OCI-LY1 (cell line): ENCODE measurements around the gene TAS2R13.

Source experiments
- H2AFZ ChIP-seq: fragments of 200-600 bp; sonication (generic), shearing (Covaris generic); 2 replicates; pipeline ENCODE4 v1.6.0; 2014; ENCODE audit warnings: antibody characterized with exemption, mild to moderate bottlenecking, low read length
- H3F3A ChIP-seq: fragments of 200-600 bp; sonication (generic), shearing (Covaris generic); 2 replicates; pipeline ENCODE4 v1.6.0; 2014; ENCODE audit warnings: mild to moderate bottlenecking, antibody characterized with exemption, low read length, moderate library complexity; ENCODE audit not compliant: insufficient read depth
- H3K27ac ChIP-seq: fragments of 200-600 bp; sonication (generic); 2 replicates; pipeline ENCODE4 v1.5.1; 2014; ENCODE audit warnings: low read length, mixed run types, mild to moderate bottlenecking, low read depth; ENCODE audit not compliant: poor library complexity, severe bottlenecking
- H3K27me3 ChIP-seq: fragments of 200-600 bp; sonication (generic); 2 replicates; pipeline ENCODE4 v1.6.0; 2014; ENCODE audit warnings: antibody characterized with exemption, mild to moderate bottlenecking, low read length, moderate library complexity; ENCODE audit not compliant: insufficient read depth
- H3K36me3 ChIP-seq: fragments of 200-600 bp; sonication (generic); 2 replicates; pipeline ENCODE4 v1.6.1; 2014; ENCODE audit warnings: mild to moderate bottlenecking, antibody characterized with exemption, low read length, moderate library complexity, mixed read lengths; ENCODE audit not compliant: insufficient read depth
- H3K4me1 ChIP-seq: fragments of 200-600 bp; sonication (generic); 2 replicates; pipeline ENCODE4 v1.5.1; 2014; ENCODE audit warnings: mild to moderate bottlenecking, low read length, moderate library complexity; ENCODE audit not compliant: insufficient read depth, severe bottlenecking
- H3K4me2 ChIP-seq: fragments of 200-600 bp; sonication (generic), shearing (Covaris generic); 2 replicates; pipeline ENCODE4 v1.6.1; 2014; ENCODE audit warnings: low read length
- H3K4me3 ChIP-seq: fragments of 200-600 bp; sonication (generic); 2 replicates; pipeline ENCODE4 v1.5.1; 2014; ENCODE audit warnings: low read length, low read depth, mild to moderate bottlenecking, mixed read lengths; ENCODE audit not compliant: poor library complexity, severe bottlenecking
- H3K79me2 ChIP-seq: fragments of 200-600 bp; shearing (Covaris generic); 2 replicates; pipeline ENCODE4 v1.6.1; 2016; ENCODE audit warnings: mixed run types, low read length, mixed read lengths; ENCODE audit not compliant: insufficient read depth
- H3K9ac ChIP-seq: fragments of 200-600 bp; sonication (generic), shearing (Covaris generic); 2 replicates; pipeline ENCODE4 v1.6.1; 2014; ENCODE audit warnings: mild to moderate bottlenecking, low read length, mixed read lengths
- H3K9me2 ChIP-seq: fragments of 200-600 bp; sonication (generic), shearing (Covaris generic); 2 replicates; pipeline ENCODE4 v1.6.1; 2014; ENCODE audit warnings: low read depth, mild to moderate bottlenecking, low read length, mixed read lengths
- H3K9me3 ChIP-seq: fragments of 200-600 bp; shearing (Covaris generic); 2 replicates; pipeline ENCODE4 v1.6.1; 2014; ENCODE audit warnings: low read length, mixed read lengths
- H4K20me1 ChIP-seq: fragments of 200-600 bp; sonication (generic), shearing (Covaris generic); 2 replicates; pipeline ENCODE4 v1.6.0; 2016; ENCODE audit warnings: mild to moderate bottlenecking, low read length; ENCODE audit not compliant: insufficient read depth
- EZH2 ChIP-seq: fragments of 200-600 bp; sonication (generic), shearing (Covaris generic); IDR thresholded peaks from 2 replicates; pipeline ENCODE4 v1.8.0; 2017; ENCODE audit warnings: borderline replicate concordance, mixed run types, mild to moderate bottlenecking, antibody characterized with exemption, low read length, moderate library complexity, mixed read lengths
- TF ChIP-seq, protein P1 (sequence below): fragments of 200-600 bp; sonication (generic), shearing (Covaris generic); IDR thresholded peaks from 2 replicates; pipeline ENCODE4 v1.5.1; 2017; ENCODE audit warnings: mild to moderate bottlenecking, antibody characterized with exemption, low read length, moderate library complexity, mixed read lengths

TAS2R13 gene

DNA sequence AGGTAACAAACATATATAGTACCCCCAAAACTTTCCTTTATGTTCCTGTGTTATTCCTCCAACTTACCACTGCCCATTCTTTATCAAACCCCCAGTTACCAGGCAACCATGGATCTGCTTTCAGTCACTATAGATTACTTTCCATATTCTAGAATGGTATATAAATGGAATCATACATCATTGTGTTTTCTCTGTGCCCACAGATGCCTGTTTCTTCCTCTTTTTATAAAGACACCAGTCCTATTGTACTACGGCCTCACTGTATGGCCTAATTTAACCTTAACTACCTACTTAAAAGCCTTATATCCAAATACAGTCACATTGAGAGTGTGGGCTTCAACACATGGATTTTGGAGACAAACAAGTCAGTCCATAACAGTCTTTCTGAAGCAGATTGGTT lies 27.1 kb upstream of the TAS2R13 start:
- no peaks in the 10 kb centered on the region for H3K9me3 ChIP-seq
- H3K36me3 ChIP-seq = no peaks in the 10 kb centered on the region
- no peak overlapping the region for H3K4me3 ChIP-seq
- H3K79me2 ChIP-seq = no peaks in the 10 kb centered on the region
- peaks cover 7% of the 10 kb centered on the region for H3K4me1 ChIP-seq
- no peak overlapping the region for H3K9ac ChIP-seq
- no peak for TF ChIP-seq EZH2
- TF ChIP-seq, protein P1, sequence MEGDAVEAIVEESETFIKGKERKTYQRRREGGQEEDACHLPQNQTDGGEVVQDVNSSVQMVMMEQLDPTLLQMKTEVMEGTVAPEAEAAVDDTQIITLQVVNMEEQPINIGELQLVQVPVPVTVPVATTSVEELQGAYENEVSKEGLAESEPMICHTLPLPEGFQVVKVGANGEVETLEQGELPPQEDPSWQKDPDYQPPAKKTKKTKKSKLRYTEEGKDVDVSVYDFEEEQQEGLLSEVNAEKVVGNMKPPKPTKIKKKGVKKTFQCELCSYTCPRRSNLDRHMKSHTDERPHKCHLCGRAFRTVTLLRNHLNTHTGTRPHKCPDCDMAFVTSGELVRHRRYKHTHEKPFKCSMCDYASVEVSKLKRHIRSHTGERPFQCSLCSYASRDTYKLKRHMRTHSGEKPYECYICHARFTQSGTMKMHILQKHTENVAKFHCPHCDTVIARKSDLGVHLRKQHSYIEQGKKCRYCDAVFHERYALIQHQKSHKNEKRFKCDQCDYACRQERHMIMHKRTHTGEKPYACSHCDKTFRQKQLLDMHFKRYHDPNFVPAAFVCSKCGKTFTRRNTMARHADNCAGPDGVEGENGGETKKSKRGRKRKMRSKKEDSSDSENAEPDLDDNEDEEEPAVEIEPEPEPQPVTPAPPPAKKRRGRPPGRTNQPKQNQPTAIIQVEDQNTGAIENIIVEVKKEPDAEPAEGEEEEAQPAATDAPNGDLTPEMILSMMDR = no peak
- no peak overlapping the region for H3K4me2 ChIP-seq
- H3K27ac ChIP-seq = no peak overlapping the region
- H2AFZ ChIP-seq = no peak overlapping the region
- no peaks in the 10 kb centered on the region for H3F3A ChIP-seq
- H3K27me3 ChIP-seq = no peaks in the 10 kb centered on the region
- no peaks in the 10 kb centered on the region; the same call in 1 of the 2 replicates for H3K9me2 ChIP-seq
- no peaks in the 10 kb centered on the region for H4K20me1 ChIP-seq

GRCh38 chr12:10928746-10929286 lies 19.5 kb upstream of the TAS2R13 start, which contains the start of gene PRH2:
PRH2 (plus strand) TSS chr12:10929236; CDS start chr12:10929274, 38 bp downstream.
- Histone ChIP-seq H3K27me3 (no peaks in the 10 kb centered on the region), H2AFZ (no peak within 1 kb of the TSS), H3K79me2 (no peaks in the 10 kb centered on the region), H3K4me1 (no peaks in the 10 kb centered on the region), H3K27ac (no peak within 1 kb of the TSS), H3K9me2 (no peaks in the 10 kb centered on the region), H3K4me2 (no peak within 1 kb of the TSS), H3K36me3 (no peaks in the 10 kb centered on the region), H3K9me3 (no peaks in the 10 kb centered on the region), H3F3A (no peaks in the 10 kb centered on the region), H3K4me3 (no peak within 1 kb of the TSS), H4K20me1 (no peaks in the 10 kb centered on the region), H3K9ac (no peak within 1 kb of the TSS)
- TF ChIP-seq EZH2 = no peak
- TF ChIP-seq, protein P1 = no peak

GRCh38 chr12:10926269-10926668 lies 16.9 kb upstream of the TAS2R13 start:
- no peak for TF ChIP-seq EZH2
- TF ChIP-seq, protein P1 = no peak
- Histone ChIP-seq H3K4me3 (no peak overlapping the region), H3K27me3 (no peaks in the 10 kb centered on the region)

More at GRCh38 chr12:10926269-10926668, 16.9 kb upstream of the TAS2R13 start:
- Histone ChIP-seq H3K4me2 (no peak overlapping the region), H3K9me3 (no peaks in the 10 kb centered on the region), H3K4me1 (no peaks in the 10 kb centered on the region), H3K79me2 (no peaks in the 10 kb centered on the region), H3K9ac (no peak overlapping the region), H4K20me1 (no peaks in the 10 kb centered on the region), H2AFZ (no peak overlapping the region), H3K27ac (no peak overlapping the region), H3K9me2 (no peaks in the 10 kb centered on the region), H3F3A (no peaks in the 10 kb centered on the region), H3K36me3 (no peaks in the 10 kb centered on the region)
